Measurements from ENCODE around the gene ZNF516. TPM values are rescaled to one million over a fixed set of nuclear protein-coding genes. Genes with fewer than 3 reads are reported as not detected.

The ZNF516 gene
- total RNA-seq, 1 experiment from 2014 or later: 22.6 TPM

DNA sequence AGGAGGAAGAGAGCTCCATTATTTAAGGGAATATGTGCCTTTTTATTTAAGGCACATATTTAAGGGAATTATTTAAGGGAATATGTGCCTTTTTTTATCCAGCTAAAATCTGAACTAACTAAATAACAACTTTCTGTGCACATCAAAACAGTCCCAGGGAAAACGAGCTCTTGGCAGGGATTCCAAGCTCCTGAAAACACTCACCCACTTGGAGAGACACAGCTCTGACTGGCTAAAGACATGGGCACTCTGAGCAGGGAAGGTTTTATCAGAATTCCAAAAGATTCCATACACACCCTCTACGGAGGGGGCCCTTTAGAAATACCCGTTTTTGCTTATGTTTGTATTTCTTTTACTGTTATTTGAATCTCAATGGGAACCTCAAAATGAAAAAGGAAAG is 181.0 kb downstream of the ZNF516 start:
- no peak overlapping the region for H2BK20ac ChIP-seq (ENCODE audit: low read depth, low read length, poor library complexity, severe bottlenecking)
- H3K23ac ChIP-seq (ENCODE audit: insufficient read length, low read depth, low read length): no peak overlapping the region
- no peak overlapping the region for H4K5ac ChIP-seq (ENCODE audit: insufficient read length, low read depth, low read length)
- TF ChIP-seq, protein P1, sequence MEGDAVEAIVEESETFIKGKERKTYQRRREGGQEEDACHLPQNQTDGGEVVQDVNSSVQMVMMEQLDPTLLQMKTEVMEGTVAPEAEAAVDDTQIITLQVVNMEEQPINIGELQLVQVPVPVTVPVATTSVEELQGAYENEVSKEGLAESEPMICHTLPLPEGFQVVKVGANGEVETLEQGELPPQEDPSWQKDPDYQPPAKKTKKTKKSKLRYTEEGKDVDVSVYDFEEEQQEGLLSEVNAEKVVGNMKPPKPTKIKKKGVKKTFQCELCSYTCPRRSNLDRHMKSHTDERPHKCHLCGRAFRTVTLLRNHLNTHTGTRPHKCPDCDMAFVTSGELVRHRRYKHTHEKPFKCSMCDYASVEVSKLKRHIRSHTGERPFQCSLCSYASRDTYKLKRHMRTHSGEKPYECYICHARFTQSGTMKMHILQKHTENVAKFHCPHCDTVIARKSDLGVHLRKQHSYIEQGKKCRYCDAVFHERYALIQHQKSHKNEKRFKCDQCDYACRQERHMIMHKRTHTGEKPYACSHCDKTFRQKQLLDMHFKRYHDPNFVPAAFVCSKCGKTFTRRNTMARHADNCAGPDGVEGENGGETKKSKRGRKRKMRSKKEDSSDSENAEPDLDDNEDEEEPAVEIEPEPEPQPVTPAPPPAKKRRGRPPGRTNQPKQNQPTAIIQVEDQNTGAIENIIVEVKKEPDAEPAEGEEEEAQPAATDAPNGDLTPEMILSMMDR (conservative IDR thresholded peaks at IDR 0.05): no peak
- no peak overlapping the region for H3K27ac ChIP-seq (ENCODE audit: insufficient read length, low read depth, low read length)
- H4K20me1 ChIP-seq (ENCODE audit: control insufficient read depth, insufficient read depth, insufficient read length): no peaks in the 10 kb centered on the region
- Mint-ChIP-seq H3K36me3 (ENCODE audit: insufficient read depth in 1 of 3, low read depth in 3 of 3) (no peaks in the 10 kb centered on the region), H3K4me3 (no peak overlapping the region), H3K27me3 (ENCODE audit: low read depth) (no peaks in the 10 kb centered on the region), H3K9me3 (no peaks in the 10 kb centered on the region), H3K27ac (no peak overlapping the region), H3K4me1 (peaks cover 14 to 15% of the 10 kb centered on the region in 2 experiments)
- no peak overlapping the region for H3K56ac ChIP-seq (ENCODE audit: insufficient read length, low read depth, low read length)
- no peak overlapping the region for H2BK120ac ChIP-seq (ENCODE audit: low read depth, low read length, poor library complexity, severe bottlenecking)
- no peaks in the 10 kb centered on the region for H3K23me2 ChIP-seq (ENCODE audit: insufficient read length, low read depth, low read length, poor library complexity, severe bottlenecking)
- no peaks in the 10 kb centered on the region for H3K79me1 ChIP-seq (ENCODE audit: insufficient read depth, low read depth, low read length, poor library complexity, severe bottlenecking)
- no peaks in the 10 kb centered on the region; the same call in 1 of the 2 replicates for H3K4me1 ChIP-seq (ENCODE audit: insufficient read depth, low read length)
- no peak overlapping the region for H2BK15ac ChIP-seq (ENCODE audit: low read depth, low read length)
- H2AFZ ChIP-seq (ENCODE audit: low read length): no peak overlapping the region
- H2AK5ac ChIP-seq (ENCODE audit: insufficient read length, low read length): no peak overlapping the region
- no peak overlapping the region for H2BK5ac ChIP-seq (ENCODE audit: insufficient read length, low read length)
- no peak for DNase-seq
- no peak overlapping the region for H4K8ac ChIP-seq (replicated peaks; ENCODE audit: insufficient read length, low read depth, low read length)
- no peak overlapping the region for H3K14ac ChIP-seq (ENCODE audit: insufficient read depth, low read length)
- WGBS (ENCODE audit: extremely low coverage, insufficient read length, low lambda C conversion rate): no CpG with 5 or more reads among the region's 3 CpGs
- no peaks in the 10 kb centered on the region for H3K9me3 ChIP-seq (ENCODE audit: control insufficient read depth, low read depth, low read length)
- no peak overlapping the region for H4K91ac ChIP-seq (ENCODE audit: insufficient read length, low read depth, low read length)
- no peak overlapping the region for H3T11ph ChIP-seq (ENCODE audit: low read length)
- H2BK12ac ChIP-seq (ENCODE audit: insufficient read length, low read depth, low read length): no peak overlapping the region
- H3K18ac ChIP-seq (ENCODE audit: insufficient read length, low read depth, low read length): no peak overlapping the region
- no peaks in the 10 kb centered on the region for H3K27me3 ChIP-seq (ENCODE audit: insufficient read depth, low read length)
- H3K4ac ChIP-seq (ENCODE audit: low read depth, low read length): no peak overlapping the region
- H3K4me2 ChIP-seq (ENCODE audit: insufficient read depth, insufficient read length, low read length): no peak overlapping the region
- H3K9ac ChIP-seq (ENCODE audit: extremely low read depth, insufficient read length, low read length): no peak overlapping the region
- H3K79me2 ChIP-seq (ENCODE audit: insufficient read depth, low read length): no peaks in the 10 kb centered on the region

Data from H9 (cell line).